Ascending aorta (tissue), 2 donors: ENCODE data around the gene SORCS1. TPM values are rescaled to one million over a fixed set of nuclear protein-coding genes. Genes with fewer than 3 reads are reported as not detected.
"Not testable (repeated sequence)": the region's sequence is repeated elsewhere in the genome, so short reads cannot be mapped to it uniquely, and the experiment has no call there.

Experiments
- DNase-seq, 2 donors: peaks; one replicate each; pipeline ENCODE4 v3.0.0-alpha.2; 2019; ENCODE audit warnings: low spot score in 2 of 2
- H3K27ac ChIP-seq, 2 donors: fragments of 200-600 bp; sonication (generic); one replicate each; pipeline ENCODE4 v1.5.1; 2016 to 2017; ENCODE audit warnings: mild to moderate bottlenecking in 1 of 2
- H3K27me3 ChIP-seq: fragments of 200-600 bp; sonication (generic); one replicate; pipeline ENCODE4 v1.5.1; 2017
- H3K36me3 ChIP-seq, 2 donors: fragments of 200-600 bp; sonication (generic); one replicate each; pipeline ENCODE4 v1.5.1; 2016
- H3K4me1 ChIP-seq, 2 donors: fragments of 200-600 bp; sonication (generic); one replicate each; pipeline ENCODE4 v1.5.1; 2016 to 2017; ENCODE audit warnings: mild to moderate bottlenecking in 1 of 2
- H3K4me3 ChIP-seq, 2 donors: fragments of 200-600 bp; sonication (generic); one replicate each; pipeline ENCODE4 v1.5.1; 2016 to 2017; ENCODE audit warnings: mild to moderate bottlenecking in 1 of 2
- H3K9me3 ChIP-seq, 2 donors: fragments of 200-600 bp; sonication (generic); one replicate each; pipeline ENCODE4 v1.5.1; 2016
- intact Hi-C: fragments of 100-400 bp; cut with DNase I; formaldehyde crosslinking; loops from one replicate; pipeline ENCODE4 v1.15.1; 2023
- total RNA-seq: library from RNA; depleted of rRNA; stranded (reverse); fragments of >200 nt; gene quantifications from one replicate; pipeline ENCODE4 v1.1.0, GENCODE V29; 2016
- TF ChIP-seq, protein P1 (sequence below), 3 experiments: fragments of 200-600 bp in 2 of 3; fragments of 450-650 bp in 1 of 3; sonication (generic) in 2 of 3; IDR thresholded peaks; one replicate each; pipeline ENCODE4 v1.5.1; 2016 to 2019; ENCODE audit warnings: antibody characterized with exemption in 3 of 3, mild to moderate bottlenecking in 1 of 3, moderate library complexity in 1 of 3

SORCS1 gene
- total RNA-seq, 1 donor from 2014 or later = not detected

DNA sequence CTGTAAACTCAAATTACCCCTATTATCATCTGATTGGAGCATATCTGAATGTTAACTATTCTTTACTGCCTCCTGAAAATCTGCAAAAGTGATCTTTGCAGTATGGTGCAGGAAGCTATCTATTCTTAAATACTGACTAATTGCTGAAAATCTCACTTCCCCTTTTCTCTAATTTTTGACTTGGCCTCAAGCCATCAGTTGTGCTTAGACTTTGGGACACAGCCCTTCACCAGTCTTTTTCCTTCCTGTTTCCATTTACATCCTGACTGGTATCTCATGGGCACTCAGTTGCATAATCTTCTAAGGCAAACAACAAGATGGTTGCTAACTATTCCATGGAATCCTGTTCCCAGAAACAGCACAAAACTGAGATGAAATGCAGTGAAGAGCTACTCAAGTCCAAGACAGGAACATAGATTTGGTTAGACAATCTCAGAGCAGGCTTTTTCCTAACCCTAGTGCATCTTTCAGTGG lies 228.5 kb downstream of the SORCS1 start:
- TF ChIP-seq, protein P1, sequence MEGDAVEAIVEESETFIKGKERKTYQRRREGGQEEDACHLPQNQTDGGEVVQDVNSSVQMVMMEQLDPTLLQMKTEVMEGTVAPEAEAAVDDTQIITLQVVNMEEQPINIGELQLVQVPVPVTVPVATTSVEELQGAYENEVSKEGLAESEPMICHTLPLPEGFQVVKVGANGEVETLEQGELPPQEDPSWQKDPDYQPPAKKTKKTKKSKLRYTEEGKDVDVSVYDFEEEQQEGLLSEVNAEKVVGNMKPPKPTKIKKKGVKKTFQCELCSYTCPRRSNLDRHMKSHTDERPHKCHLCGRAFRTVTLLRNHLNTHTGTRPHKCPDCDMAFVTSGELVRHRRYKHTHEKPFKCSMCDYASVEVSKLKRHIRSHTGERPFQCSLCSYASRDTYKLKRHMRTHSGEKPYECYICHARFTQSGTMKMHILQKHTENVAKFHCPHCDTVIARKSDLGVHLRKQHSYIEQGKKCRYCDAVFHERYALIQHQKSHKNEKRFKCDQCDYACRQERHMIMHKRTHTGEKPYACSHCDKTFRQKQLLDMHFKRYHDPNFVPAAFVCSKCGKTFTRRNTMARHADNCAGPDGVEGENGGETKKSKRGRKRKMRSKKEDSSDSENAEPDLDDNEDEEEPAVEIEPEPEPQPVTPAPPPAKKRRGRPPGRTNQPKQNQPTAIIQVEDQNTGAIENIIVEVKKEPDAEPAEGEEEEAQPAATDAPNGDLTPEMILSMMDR (IDR thresholded peaks at IDR 0.05) = no peak
- Histone ChIP-seq H3K27ac (no peak overlapping the region), H3K27me3 (no peaks in the 10 kb centered on the region), H3K36me3 (no peaks in the 10 kb centered on the region), H3K4me1 (no peaks in the 10 kb centered on the region), H3K4me3 (no peak overlapping the region), H3K9me3 (no peaks in the 10 kb centered on the region)
- no peak for DNase-seq
- intact Hi-C loops = no loop called here

DNA sequence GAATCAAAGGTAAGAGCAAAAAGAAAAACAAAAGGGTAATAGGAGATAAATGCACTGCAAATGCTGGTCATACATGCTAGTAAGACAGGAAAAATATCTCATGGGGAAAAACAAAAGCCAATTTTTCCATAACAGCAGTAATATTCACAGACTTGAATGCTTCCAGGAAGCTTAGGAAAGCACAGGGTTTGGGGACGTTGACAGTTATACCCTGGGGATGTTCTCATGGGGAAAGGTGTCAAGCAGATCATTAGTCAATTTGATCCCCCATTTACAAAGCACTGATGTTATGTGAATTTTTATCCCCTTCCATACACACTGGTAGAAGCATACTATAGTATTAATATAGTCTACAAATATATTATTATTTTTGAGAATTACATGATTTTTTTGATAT lies 232.7 kb downstream of the SORCS1 start:
- Histone ChIP-seq H3K9me3 (no peaks in the 10 kb centered on the region), H3K4me3 (no peak overlapping the region), H3K27ac (no peak overlapping the region), H3K36me3 (no peaks in the 10 kb centered on the region), H3K4me1 (no peaks in the 10 kb centered on the region), H3K27me3 (no peaks in the 10 kb centered on the region)
- TF ChIP-seq, protein P1 (IDR thresholded peaks at IDR 0.05) = no peak
- intact Hi-C loops = no loop called here
- DNase-seq = no peak

DNA sequence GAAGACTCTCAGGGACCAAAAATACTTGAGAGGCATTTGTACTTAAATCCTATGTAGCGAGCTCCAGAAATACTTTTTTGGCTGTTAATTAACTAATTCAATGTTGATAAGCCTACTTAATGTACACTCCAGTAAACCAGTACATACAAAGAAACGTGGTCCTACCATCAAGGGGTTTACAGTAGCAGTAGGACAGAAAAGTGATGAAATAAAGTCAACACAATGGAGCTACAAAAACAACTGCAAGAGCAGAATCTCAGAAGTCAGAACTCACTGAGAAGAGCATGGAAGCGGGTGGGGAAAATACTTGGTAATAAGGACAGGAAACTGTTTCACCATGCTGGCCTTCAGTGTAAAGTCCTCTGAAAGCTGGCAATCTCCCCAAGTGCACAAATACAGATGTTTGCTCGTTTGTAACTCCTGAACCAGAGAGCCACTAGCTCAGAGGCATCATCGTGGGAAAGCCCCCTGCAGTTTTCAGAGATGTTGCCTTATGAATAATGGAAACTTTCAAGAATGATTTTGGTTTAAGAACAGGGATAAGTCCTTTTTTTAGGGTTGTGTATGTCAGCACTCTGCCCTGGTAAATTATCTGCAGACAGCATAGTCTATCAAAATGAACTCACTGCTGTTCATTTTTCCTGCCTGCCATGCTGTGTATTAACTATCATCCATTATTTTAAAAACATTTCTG lies 233.2 kb downstream of the SORCS1 start:
- Histone ChIP-seq H3K27ac (no peak overlapping the region), H3K27me3 (no peaks in the 10 kb centered on the region), H3K4me1 (no peaks in the 10 kb centered on the region), H3K36me3 (no peaks in the 10 kb centered on the region), H3K9me3 (no peaks in the 10 kb centered on the region), H3K4me3 (no peak overlapping the region)
- intact Hi-C loops = no loop called here
- no peak for DNase-seq
- TF ChIP-seq, protein P1 (IDR thresholded peaks at IDR 0.05) = no peak

DNA sequence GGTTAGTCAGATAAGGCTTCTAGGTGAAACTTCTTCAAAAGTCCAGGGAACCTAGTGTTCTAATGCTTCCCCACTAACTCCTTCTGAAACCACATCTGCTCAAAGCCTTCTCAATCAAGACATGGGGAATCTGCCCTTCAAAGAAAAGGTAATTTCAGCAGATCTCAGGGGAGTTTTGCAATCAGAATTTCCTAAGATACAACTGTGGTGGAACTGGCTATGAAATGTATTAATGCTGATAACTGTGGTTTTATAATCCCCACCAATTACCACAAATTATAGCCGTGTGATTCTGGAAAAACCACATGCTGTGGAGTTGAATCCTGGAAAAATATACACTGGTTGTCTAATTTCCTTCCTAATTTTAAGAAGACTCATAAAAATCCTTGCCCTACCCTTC lies 233.8 kb downstream of the SORCS1 start:
- TF ChIP-seq, protein P1 (IDR thresholded peaks at IDR 0.05) = no peak
- H3K36me3 ChIP-seq = no peaks in the 10 kb centered on the region
- no peak overlapping the region for H3K4me3 ChIP-seq
- H3K9me3 ChIP-seq = no peaks in the 10 kb centered on the region
- DNase-seq = no peak
- H3K27me3 ChIP-seq = no peaks in the 10 kb centered on the region
- H3K27ac ChIP-seq = no peak overlapping the region
- intact Hi-C loops = no loop called here
- no peaks in the 10 kb centered on the region for H3K4me1 ChIP-seq

DNA sequence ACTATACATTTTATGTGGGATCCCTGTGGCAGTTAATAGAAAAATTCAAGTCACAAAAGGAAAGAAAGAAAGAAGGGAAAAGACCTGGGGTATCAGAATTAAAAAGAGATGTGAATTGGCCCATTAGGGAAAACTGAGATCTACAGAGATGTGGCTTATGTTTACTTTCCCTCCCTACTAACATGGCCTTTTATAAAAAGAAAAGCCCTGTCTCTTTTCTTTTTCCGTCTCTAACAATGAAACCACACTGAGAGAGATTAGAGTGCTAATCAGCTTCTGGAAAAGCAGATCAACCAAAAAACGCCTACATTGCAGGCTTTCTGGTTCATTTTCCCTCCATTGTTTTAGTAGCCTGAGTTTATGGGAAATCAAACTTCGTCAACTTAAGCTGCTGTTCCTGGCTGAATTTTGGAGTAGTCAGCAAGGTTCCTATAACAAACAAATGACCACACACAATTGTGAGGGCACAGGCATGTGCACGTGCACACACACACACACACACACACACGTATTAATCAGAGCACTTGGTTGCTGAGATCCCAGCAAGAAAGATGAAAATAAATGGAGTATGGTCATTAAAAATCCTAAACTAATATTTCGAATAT lies 235.1 kb downstream of the SORCS1 start:
- Histone ChIP-seq H3K9me3 (no peaks in the 10 kb centered on the region), H3K4me3 (no peak overlapping the region), H3K27me3 (no peaks in the 10 kb centered on the region), H3K27ac (no peak overlapping the region), H3K36me3 (no peaks in the 10 kb centered on the region), H3K4me1 (no peaks in the 10 kb centered on the region)
- intact Hi-C loops = no loop called here
- TF ChIP-seq, protein P1 (IDR thresholded peaks at IDR 0.05) = no peak
- DNase-seq = no peak

DNA sequence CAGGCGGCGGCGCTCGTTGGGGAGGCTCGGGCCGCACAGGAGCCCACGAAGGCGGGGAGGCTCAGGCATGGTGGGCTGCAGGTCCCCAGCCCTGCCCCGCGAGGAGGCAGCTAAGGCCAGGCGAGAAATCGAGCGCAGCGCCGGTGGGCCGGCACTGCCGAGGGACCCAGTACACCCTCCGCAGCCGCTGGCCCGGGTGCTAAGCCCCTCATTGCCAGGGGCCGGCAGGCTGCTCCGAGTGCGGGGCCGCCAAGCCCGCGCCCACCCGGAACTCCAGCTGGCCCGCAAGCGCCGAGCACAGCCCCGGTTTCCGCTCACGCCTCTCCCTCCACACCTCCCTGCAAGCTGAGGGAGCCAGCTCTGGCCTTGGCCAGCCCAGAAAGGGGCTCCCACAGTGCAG lies 236.4 kb downstream of the SORCS1 start:
- intact Hi-C loops, H3K27me3 ChIP-seq, H3K4me3 ChIP-seq, H3K9me3 ChIP-seq, H3K4me1 ChIP-seq, H3K36me3 ChIP-seq, DNase-seq, H3K27ac ChIP-seq: not testable (repeated sequence)
